GM19438 (cell line): ENCODE measurements around the gene TRIM63.
"Not testable (repeated sequence)": the region's sequence is repeated elsewhere in the genome, so short reads cannot be mapped to it uniquely, and the experiment has no call there.

Experiments
- ATAC-seq: cut with Tn5 transposase; IDR thresholded peaks from one replicate; pipeline ENCODE4 v1.9.1; 2021; ENCODE audit warnings: low read depth; ENCODE audit not compliant: unreplicated experiment

TRIM63 gene

DNA sequence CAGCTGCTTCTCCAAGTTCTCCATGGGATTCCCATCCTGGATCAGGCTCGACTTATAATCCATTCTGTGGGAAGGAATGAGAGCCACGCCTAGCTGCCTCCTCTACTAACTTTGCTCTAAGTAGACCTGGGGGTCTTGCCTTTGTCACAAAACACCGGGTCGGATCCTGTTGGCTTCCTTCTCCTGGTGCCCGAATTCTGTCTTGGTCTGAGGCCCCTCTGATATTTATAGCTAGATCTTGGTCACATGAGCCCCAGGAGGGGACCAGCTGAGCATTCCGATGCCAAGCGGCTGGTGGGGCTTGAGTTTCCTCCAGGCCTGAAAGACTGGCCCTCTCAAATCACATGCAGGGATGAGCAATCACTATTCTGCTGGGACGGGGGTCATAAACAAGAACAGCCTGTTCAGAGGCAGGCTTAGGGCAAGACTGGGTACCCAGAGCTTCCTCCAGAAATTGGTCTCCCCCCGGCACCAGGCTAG lies at the start of gene TRIM63:
TSS of gene TRIM63 (minus strand) at position 199 of the 480 bp plus-strand sequence. CDS start at position 63, 136 bp downstream.
- no peak for ATAC-seq

DNA sequence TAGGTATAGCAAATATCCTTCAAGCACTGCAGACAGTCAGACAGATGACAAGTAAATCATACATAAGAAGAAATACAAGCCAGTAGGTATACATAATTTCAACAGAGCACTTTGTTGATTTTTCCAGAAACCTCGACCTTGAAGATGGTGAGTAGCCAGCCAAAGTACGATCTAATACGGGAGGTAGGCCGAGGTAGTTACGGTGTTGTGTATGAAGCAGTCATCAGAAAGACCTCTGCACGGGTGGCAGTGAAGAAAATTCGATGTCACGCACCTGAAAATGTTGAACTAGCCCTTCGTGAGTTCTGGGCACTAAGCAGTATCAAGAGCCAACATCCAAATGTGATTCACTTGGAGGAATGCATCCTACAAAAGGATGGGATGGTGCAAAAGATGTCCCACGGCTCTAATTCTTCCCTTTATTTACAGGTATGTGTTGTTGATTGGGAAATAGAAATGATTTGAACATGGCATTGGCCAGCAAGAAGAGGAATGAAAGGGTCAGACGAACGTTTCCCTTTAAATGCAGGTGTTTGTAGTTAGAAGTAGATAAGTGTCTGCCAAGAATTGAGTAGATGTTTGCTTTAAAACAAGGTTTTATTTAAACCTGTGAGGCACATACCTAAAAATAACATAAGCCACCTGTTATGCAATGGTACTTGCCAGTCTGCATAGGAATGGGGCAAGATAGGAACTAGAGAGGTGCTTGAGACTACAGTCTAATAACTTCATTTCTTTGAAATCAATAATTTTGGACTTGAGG lies 46.9 kb upstream of the TRIM63 start:
- ATAC-seq: no peak

DNA sequence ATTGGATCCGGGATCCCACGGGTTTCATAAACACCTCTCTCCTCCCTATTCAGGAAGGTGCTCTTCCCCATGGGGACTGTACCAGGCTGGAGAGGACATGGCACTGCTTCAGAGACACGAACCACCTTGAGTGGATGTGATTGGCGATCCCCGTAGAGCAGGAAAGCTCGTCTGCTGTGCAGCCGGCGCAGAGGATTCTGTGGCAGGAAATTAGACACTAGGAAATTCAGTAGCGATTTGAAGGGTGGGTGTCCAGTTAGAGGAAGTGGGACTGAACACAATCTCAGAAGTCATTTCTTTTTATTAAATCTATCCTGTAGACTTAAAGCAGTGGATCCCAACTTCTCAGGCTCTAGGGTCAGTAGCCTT lies 45.0 kb upstream of the TRIM63 start:
- ATAC-seq: peak; percentile 10

DNA sequence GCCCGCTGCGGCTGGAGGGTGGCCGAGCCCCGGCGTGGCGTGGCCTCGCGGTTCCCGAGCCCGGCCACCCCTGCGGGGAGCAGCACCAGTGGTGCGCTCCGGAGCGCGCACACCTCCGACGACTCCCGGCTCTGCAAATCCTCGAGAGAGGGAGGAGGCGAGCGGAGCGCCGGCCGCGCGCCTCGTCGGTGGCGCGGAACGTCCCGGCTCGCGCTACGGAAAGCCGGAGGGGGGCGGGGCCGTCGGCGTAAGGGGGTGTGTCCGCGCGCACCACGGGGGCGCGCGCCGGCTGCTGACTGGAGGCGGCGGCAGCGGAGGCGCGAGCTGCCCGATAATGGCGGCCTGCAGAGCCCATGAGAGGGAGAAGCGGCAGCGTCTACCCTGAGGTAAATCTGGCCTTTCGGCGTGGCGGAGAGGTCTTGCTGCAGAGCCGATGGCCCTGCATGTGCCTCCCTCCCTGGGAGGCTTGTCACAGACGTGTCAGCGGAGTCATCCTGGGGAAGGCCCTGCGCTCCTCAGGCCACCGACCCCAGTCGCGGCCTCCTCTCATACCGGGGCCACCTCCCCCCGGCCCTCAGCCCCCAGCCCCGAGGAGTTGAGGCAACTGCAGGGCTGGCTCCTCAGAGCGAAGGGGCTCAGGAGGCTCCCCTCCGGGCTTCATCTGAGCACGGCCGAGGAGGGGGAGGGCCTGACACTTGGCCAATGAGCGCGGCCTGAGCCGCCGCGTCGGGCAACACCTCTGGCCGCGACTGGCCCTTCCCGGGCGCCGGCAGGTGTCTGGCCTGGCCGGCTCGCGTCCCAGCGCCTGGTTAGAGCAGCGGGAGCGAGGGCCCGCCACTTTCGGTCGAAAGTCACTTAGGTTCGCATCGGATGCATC lies 44.3 kb upstream of the TRIM63 start, which contains the start of gene PDIK1L:
TSS of gene PDIK1L (plus strand) at position 295 of the 877 bp plus-strand sequence. CDS start 2,485 bp downstream, outside the sequence.
- ATAC-seq: peak; percentile 65

DNA sequence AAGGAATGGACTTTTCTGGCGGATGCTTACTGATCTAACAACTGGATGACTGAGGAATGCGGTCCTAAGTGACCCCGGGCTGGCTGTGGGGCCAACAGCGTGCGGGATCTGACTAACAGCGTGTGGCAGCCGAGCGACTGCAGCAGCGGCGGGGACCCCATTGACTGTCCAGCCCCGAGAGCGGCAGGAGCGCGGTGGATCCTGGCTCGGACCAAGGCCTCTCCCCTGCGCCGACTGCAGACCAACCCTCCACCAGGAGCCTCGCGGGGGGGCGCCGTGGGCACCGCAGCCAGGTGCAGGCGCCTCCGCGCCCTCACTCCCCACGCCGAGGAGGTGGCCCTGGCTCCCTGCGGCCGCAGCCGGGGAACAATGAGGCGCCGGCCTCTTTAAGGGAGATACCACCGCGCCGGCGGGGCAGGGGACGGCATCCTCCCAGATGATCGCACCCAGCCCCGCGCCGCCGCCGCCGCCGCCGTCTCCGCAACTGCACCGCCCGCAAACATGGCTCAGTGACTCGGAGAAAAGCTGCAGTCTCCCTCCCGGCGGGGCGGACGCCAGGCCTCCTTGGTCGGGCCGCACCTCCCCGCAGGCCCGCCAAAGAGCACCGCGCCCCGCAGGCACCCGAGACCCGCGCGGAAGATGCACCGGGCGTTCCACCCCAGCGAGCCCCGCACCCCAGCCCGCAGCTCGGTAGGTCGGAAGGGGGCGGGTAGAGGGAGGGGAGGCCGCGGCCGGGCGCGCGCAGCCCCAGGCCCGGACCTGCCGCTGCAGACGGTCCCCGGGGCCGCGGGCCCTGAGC lies 43.5 kb upstream of the TRIM63 start:
- peak; percentile 39 for ATAC-seq

DNA sequence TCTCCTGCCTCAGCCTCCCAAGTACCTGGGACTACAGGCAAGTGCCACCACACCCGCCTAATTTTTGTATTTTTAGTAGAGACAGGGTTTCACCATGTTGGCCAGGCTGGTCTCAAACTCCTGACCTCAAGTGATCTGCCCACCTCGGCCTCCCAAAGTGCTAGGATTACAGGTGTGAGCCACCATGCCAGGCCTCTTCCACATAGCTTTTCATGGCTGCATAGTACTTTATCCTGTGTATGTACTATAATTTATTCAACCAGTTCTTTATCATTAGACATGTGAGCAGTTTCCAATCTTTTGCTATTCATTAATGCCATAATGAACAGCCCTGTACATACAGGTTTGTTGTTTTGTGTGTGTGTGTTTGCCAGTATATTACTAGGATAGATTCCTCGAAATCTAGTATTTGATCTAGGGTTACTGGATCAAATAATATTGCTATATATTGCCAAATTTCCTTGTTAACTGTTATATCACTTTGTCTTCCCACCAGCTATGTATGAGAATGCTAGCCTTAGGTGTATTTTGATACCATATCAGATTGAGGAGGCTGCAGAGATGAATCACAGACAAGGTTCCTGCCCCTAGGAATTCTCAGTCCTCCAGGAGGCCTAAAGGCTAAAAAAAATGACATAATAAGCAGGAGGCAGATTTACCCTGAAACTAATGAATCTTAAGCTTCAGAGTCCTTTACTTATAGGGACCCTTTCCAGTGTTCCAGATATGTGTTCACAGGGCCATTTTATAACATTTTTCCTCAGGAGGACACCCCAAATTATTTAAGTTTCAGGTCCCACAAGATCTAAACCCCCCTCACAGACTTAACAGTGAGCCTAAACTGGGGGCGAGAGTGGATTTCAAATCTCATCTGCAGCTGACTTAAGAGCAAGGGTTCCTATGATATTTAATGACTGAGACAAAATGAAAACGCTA lies 42.1 kb upstream of the TRIM63 start:
- ATAC-seq: no peak

DNA sequence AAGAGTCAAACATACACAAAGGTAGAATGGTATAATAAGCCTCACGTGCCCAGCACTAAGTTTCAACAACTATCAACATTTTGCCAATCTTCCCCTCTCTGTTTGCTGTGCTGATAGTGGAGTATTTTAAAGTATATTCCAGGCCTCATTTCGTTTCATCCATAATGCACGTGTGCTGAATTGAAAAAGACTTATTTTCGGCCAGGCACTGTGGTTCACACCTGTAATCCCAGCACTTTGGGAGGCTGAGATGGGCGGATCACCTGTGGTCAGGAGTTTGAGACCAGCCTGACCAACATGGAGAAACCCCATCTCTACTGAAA lies 37.8 kb upstream of the TRIM63 start:
- not testable (repeated sequence) for ATAC-seq

DNA sequence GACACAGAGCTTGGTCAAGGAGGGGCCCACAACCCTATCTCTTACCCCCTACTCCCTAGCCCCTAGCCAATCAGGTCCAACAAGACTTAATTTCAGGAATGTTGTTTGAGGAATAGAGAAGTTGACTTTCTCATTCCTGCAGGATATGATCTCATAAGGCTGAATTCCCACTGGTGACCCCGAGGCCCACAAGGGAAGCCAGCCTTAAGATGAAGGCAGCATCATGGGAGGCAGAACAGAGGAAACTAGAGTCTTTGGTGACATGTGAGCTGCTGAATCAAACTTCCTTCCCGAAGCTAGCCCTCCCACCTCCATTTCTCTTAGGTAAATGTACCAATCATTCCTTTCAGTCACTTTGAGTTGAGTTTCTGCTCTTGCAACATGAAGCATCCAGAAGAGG lies 35.1 kb upstream of the TRIM63 start:
- ATAC-seq: no peak

DNA sequence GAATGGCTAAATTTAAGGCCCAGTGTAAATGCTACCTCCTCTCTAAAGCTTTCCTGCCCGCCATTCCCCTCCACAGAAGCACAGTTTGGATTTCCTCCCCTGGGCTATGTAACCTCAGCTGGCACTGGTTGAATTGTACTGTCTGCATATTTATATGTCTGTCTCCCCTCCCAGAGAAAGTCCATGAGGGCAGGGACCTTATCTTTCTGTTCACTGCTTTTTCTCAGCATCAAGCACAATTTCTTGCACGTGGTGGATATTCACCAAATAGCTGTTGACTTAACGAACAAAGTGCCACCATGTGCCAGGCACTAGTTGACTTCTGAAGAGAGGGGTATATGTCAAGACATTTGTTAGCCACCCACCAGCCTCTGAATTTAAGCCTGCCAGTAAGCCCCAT lies 34.7 kb upstream of the TRIM63 start:
- no peak for ATAC-seq

DNA sequence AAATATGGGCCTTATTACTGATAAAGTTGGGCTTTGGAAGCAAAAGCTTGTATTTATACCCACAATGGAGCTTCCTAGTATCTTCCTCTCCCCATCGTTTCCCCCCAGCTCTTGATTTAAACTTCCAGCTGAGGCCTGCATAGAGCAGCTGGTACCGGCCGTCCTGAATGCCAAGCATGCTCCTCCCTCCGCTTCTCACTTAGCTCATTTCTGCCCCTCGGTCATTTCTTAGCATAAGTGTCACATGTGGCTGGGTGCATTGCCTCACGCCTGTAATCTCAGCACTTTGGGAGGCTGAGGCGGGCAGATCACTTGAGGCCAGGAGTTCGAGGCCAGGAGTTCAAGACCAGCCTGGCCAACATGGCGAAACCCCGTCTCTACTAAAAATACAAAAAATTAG lies 32.8 kb upstream of the TRIM63 start:
- not testable (repeated sequence) for ATAC-seq

DNA sequence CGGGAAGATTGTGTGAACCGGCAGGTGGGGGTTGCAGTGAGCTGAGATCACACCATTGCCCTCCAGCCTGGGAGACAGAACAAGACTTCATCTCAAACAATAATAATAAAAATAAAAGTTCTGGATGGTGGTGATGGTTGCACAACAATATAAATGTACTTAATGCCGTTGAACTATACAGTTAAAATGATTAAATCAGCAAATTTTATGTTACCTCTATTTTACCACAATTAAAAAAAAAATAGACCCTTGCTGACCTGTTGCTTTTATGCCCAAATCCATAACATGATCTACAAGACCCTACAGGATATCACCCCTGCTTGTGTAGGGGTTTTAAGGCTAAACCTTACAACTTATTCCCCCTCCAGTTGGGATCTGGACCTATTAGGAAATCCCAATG lies 32.4 kb upstream of the TRIM63 start:
- ATAC-seq: no peak

DNA sequence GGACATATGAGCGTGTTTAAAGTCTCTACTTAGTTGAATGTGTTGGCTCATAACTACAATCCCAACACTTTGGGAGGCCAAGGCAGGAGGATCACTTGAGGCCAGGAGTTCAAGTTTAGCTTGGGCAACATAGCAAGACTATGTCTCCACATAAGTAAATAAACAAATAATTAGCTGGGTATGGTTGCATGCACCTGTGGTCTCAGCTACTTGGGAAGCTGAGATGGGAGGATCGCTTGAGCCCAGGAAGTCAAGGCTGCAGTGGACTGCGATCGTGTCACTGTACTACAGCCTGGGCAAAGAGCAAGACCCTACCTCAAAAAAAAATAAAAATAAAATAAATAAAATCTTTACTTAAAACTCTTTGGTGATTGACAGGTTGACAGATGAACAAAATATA lies 31.2 kb upstream of the TRIM63 start:
- ATAC-seq: no peak

DNA sequence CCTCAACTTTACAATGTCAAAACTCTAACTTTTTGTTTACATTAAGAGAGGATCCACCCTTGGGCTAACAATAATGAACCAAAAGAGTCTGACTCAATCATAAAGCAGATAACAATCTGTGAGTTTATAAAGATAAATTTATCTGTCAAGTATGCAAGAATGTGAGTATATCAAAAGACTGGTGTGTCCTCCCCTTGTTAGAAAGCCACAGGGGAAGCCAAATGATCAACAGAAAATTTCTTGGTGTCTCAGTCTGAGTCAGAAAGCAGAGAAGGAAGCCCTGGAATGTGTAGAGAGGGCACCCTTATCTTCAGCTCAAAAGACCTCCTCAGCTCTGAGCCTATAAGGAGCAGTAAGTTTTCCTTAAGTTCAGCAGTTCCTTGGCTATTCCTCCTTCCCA lies 30.3 kb upstream of the TRIM63 start:
- no peak for ATAC-seq

DNA sequence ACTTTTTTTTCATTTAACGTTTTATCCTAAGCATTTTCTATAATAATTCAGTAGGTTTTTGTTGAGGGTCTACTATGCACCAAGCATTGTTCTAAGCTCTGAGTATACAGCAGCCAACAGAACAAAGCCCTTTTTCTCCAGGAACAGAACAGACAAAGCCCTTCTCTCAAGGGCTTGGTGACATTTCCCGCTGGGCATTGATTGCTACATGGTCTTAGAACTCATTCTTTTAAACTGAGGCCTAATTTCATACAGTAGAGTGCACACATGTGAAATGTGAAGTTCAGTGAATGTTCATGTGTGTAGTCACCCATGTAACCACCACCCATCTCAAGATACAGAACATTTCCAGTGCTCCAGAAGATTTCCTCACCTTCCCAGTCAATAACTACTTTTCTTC lies 29.0 kb upstream of the TRIM63 start:
- ATAC-seq: no peak

DNA sequence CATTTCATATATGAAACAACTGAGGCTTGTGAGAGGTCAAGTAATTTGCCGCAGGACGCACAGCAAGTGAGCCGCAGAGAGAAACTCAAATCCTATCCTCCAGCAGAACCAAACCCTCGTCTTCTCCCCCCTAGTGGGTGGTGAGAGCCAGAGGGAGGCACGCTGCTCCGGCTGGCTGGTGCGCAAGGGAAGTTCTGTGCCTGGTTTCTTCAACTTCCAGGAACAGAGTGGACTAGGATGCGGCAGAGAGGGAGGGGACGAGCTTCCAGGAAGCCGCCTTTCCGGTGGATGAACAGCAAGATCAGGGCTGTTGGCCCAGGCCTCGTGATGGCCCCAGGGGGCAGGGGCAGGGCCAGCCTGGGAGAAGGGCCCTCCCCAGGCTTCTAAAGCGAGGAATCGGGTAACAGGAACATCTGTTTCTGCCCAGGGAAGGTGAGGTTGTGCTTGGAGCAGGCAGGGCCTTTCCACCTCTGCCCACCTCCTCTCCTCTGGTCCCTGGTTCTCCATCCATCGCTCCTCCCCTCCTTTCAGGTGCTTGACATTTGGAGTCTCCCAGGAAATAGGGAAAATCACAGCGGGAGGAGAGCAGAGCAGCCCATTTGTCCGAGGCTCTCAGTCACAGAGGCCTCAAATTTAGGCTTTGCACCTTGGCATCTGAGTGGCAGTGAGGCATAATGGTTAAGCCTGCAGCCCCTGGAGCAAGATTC lies 27.4 kb upstream of the TRIM63 start:
- no peak for ATAC-seq

DNA sequence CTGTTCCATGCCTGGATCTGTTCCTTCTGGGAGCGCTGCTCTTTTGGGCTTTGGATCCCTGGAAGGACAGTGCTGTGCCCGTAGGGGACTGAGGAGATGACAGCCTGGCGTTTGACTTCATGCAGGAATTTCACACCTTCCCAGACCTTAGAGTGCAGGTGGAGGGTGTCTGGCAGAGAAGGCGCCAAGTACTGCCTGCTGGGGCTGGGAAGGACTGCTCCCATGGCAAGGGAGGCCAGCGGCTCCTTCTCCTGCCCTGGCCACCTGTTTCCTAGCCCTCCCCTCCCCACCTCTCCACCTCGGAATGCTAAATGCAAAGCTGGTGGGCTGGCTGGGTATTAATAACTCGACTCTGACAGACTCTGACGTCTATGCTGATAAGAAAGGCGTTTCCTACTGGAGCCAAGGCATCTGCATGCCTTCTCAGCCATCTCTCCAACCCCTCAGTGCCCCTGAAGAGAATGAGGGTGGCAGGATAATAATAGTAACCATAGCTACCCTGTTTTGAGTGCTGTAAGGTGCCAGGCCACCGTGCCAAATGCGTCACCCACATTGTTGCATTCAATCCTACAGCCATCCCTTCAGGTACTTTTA lies 26.7 kb upstream of the TRIM63 start:
- ATAC-seq: no peak

DNA sequence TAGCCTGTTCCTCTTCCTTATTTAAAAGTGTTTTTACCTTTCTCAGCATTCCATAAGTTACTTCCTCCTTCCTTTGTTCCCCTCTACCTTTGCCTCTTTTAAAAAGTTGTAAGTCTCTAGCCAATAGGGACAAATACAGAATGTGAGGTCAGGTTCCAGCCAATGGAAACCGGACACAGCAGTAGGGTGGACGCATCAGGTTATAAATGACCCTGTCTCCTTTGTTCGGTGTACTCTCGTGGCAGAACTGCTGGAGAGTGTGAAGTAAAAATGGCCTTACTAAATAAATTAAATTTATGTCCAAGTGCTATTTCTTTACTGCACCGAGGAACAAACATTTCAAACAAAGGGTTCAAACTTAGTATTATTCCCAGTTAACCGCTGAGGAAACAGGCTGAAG lies 26.1 kb upstream of the TRIM63 start:
- ATAC-seq: not testable (repeated sequence)

DNA sequence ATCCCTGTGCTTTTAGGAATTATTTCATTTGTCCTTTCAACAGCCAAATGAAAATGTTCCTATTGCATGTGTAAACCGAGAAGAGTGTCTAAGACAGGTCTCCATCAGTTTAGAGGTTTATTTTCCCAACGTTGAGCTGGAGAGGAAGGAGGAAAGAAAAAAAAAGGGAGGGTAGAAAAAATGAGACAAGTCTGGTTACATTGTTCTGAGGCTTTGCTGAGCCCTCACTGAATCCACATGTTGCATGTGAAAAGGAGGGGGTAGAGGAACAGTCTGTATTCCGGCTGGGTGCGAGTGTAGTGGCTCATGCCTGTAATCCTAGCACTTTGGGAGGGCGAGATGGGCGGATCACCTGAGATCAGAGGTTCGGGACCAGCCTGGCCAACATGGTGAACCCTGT lies 25.0 kb upstream of the TRIM63 start:
- no peak for ATAC-seq

DNA sequence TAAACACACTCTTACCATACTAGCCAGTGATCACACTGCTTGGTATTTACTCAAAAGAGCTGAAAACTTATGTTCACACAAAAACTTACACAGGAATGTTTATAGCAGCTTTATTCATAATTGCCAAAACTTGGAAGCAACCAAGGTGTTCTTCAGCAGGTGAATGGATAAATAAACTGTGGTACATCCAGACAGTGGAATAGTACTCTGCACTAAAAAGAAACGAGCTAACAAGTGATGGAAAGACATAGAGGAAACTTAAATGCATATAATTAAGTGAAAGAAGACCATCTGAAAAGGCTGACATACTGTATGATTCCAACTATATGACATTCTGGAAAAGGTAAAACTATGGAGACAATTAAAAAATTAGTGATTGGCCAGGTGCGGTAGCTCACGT lies 23.5 kb upstream of the TRIM63 start:
- no peak for ATAC-seq
